GM10248 (cell line): Measurements from ENCODE around the gene ZBTB20.

Experiments used
- CTCF ChIA-PET: fragments of 300-600 bp; sonication (Branson Sonifier 250); formaldehyde crosslinking; extraction: SDS; loops from one replicate; lab custom pipeline; 2021; ENCODE audit warnings: antibody characterized with exemption; lab: Yijun Ruan, JAX
- POLR2A ChIA-PET: fragments of 350-650 bp; sonication (Branson Sonifier 250); formaldehyde crosslinking; extraction: SDS; loops from one replicate; lab custom pipeline; 2020; ENCODE audit warnings: antibody characterized with exemption; lab: Yijun Ruan, JAX
- DNase-seq: peaks from one replicate; pipeline ENCODE4 v3.0.0; 2012; ENCODE audit errors: extremely low spot score
- TF ChIP-seq, protein P1 (sequence below): IDR thresholded peaks from 2 replicates; pipeline ENCODE4 v1.5.1; 2012; ENCODE audit warnings: mild to moderate bottlenecking, low read depth; ENCODE audit errors: extremely low read depth, missing control alignments, control extremely low read depth

Gene ZBTB20

DNA sequence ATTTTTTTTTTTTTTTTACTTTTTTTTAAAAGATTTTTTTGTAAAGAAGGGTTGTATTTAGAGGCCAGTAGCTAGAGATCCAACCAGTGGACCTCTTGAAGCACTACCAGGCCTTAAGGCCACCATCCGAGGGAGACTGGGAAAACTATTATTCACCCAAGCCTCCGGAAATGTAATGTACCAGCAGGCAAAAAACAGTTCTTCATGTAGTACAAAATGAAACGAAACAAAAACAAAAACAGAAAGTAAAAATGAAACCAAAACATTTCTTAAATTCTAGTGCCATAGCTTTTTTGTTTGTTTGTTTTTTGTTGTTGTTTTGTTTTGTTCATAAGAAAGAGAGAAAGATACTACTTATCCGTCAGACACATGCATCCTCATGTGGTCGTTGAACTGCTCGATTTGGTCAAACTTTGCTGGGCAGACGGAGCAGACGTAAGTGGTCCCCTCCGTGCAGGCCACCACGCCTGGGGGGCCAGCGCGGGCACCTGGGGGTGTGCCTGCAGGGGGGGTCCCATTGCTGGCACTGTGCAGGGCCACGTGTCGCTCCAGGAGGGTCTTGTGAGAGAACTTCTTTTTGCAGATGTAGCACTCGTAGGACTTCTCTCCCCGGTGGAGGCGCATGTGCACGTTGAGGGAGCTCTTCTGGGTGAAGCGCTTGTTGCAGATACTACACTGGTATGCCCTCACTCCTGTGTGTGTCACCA, 808.3 kb downstream of the ZBTB20 start:
- TF ChIP-seq, protein P1, sequence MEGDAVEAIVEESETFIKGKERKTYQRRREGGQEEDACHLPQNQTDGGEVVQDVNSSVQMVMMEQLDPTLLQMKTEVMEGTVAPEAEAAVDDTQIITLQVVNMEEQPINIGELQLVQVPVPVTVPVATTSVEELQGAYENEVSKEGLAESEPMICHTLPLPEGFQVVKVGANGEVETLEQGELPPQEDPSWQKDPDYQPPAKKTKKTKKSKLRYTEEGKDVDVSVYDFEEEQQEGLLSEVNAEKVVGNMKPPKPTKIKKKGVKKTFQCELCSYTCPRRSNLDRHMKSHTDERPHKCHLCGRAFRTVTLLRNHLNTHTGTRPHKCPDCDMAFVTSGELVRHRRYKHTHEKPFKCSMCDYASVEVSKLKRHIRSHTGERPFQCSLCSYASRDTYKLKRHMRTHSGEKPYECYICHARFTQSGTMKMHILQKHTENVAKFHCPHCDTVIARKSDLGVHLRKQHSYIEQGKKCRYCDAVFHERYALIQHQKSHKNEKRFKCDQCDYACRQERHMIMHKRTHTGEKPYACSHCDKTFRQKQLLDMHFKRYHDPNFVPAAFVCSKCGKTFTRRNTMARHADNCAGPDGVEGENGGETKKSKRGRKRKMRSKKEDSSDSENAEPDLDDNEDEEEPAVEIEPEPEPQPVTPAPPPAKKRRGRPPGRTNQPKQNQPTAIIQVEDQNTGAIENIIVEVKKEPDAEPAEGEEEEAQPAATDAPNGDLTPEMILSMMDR: no peak
- no peak for DNase-seq
- ChIA-PET POLR2A (no interaction called here), CTCF (interaction anchor here (0.7 to 2.5 kb wide), 3 partner anchors 11 to 48 kb away, joined by 3 to 11 read pairs (median 7); no protein-coding TSS in a partner anchor)

DNA sequence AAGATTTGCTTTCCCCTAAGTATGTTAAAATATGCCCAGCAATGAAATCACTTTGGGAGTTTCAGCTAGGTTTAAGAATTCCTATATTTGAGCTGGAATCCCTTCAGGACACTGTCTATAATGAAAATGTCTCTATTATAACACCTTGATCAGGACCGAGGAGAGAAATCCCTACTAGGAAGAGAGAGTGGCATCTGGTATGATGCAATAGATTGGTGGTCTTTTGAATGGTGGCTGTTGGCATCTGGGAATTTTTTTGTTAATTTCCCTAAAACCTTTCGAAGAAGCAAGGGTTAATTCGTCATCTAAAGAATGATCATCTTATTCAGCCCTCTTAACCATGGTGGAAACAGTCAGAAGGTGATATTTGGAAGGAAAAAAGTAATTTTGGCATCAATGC, 810.2 kb downstream of the ZBTB20 start:
- ChIA-PET CTCF (interaction anchor here (1.1 to 1.8 kb wide), 6 partner anchors 9 to 82 kb away, joined by 3 to 8 read pairs (median 6); no protein-coding TSS in a partner anchor), POLR2A (no interaction called here)
- TF ChIP-seq, protein P1: no peak
- no peak for DNase-seq

DNA sequence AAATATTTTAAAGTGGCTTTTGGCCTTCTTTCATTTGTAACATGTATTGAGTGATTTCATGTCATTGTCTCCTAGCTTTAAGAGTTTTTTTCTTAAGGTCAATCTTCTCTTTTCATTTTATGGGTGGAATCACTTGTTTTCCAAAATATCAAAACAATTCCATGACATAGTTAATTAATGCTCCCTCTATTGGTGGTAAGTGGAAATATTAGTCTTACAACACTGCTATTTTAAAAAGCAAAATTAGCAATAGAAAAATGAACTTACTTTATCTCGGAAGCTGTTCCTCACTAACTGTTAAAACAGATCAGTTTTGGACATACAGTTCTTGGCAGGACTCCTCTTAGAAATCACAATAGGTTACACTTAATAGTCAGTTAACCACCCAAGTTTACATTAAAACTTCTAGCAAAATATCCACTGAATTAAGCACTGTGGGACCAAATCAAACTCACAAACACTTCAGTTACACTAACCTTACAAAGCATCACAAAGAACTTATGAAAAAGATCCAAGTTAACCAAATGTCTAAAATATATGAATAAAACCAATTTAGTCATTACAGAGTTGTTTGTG, 810.9 kb downstream of the ZBTB20 start:
- ChIA-PET POLR2A (no interaction called here), CTCF (interaction anchor here (0.8 to 3.0 kb wide), 10 partner anchors 9 to 82 kb away, joined by 3 to 14 read pairs (median 6); no protein-coding TSS in a partner anchor)
- no peak for DNase-seq

DNA sequence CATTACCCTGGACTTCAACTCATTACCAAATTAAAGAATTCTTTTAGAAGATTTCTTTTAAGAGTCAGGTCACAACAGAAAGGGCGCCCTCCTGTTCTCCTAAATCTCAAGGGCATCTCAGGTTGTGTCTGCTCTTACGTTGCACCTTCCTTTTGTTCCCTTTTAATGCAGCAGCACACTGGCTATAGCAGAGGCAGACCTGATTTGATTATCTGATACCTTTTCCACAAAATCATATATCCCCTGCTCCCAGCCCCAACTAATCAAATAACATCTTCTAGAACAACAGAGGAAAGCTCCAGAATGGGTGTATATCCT, 813.2 kb downstream of the ZBTB20 start:
- DNase-seq: no peak
- ChIA-PET POLR2A (no interaction called here), CTCF (interaction anchor here (1.2 to 3.0 kb wide), 5 partner anchors 28 to 51 kb away, joined by 3 to 14 read pairs (median 4); partner anchors contain the start of gene TIGIT)
- TF ChIP-seq, protein P1: no peak

More for the DNA sequence above, 810.9 kb downstream of the ZBTB20 start:
- TF ChIP-seq, protein P1: peak; percentile 42

DNA sequence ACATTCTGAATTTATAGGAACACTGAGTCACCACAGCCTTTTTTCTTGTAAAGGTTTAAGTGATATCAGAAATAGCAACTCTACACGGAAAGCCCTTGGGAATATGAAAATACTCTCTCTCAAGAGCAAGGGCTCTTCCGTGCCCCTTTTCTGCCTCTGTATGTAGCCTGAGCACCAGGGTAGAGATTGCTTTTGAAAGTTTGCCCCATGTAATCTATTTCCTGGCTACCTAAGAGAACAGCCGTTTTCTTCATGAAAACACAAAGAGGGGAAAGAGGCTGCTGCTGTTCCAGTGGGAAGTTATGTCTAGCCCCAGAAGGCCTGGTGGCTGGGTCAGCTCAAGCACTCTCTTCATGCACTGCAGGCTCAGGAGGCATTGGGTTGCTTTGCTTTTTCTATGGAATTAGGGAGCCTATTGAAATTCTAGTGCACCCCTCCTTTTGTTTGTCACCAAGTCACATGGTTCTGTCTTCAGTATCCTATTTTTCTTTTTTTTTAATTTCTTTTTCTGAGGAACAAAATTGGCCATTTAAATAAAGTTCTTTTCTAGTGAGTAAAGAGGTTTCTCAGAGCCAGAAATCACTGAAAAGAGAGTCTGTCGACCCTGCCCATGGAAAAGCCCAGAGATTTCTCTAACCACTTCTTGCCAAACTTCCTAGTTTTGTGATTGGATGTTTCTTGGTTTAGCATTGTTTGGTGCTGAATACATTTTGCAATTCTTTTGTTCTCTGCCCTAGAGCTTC, 813.7 kb downstream of the ZBTB20 start:
- TF ChIP-seq, protein P1: no peak
- no peak for DNase-seq
- POLR2A ChIA-PET: no interaction called here
- CTCF ChIA-PET: interaction anchor here (1.2 to 3.0 kb wide), 5 partner anchors 27 to 51 kb away, joined by 3 to 14 read pairs (median 4); partner anchors contain the start of gene TIGIT
